H9 (cell line): ENCODE results near the gene ARHGEF10L. TPM values are rescaled to one million over a fixed set of nuclear protein-coding genes. Genes with fewer than 3 reads are reported as not detected.

Experiments used
- DNase-seq: peaks from one replicate; pipeline ENCODE4 v3.0.0-alpha.2; 2017
- H2AFZ ChIP-seq: one replicate; pipeline ENCODE4 v1.6.1; 2013; ENCODE audit warnings: mild to moderate bottlenecking, low read length, control low read depth, moderate library complexity
- H2AK5ac ChIP-seq: 2 replicates; pipeline ENCODE4 v1.6.1; 2013; ENCODE audit warnings: low read length, control low read depth, mixed read lengths; ENCODE audit not compliant: insufficient read length
- H2BK120ac ChIP-seq: one replicate; pipeline ENCODE4 v1.6.1; 2013; ENCODE audit warnings: low read depth, mild to moderate bottlenecking, low read length, control low read depth, inconsistent platforms; ENCODE audit not compliant: poor library complexity, severe bottlenecking
- H2BK12ac ChIP-seq: 2 replicates; pipeline ENCODE4 v1.6.1; 2013; ENCODE audit warnings: low read length, control low read depth, mixed read lengths, low read depth; ENCODE audit not compliant: insufficient read length
- H2BK15ac ChIP-seq: 2 replicates; pipeline ENCODE4 v1.6.1; 2013; ENCODE audit warnings: low read depth, low read length, control low read depth
- H2BK20ac ChIP-seq: one replicate; pipeline ENCODE4 v1.6.1; 2013; ENCODE audit warnings: low read depth, mild to moderate bottlenecking, low read length, control low read depth, inconsistent platforms; ENCODE audit not compliant: poor library complexity, severe bottlenecking
- H2BK5ac ChIP-seq: 2 replicates; pipeline ENCODE4 v1.6.1; 2013; ENCODE audit warnings: low read length, control low read depth, mixed read lengths; ENCODE audit not compliant: insufficient read length
- H3K14ac ChIP-seq: 2 replicates; pipeline ENCODE4 v1.6.1; 2013; ENCODE audit warnings: low read length, control low read depth; ENCODE audit not compliant: insufficient read depth
- H3K18ac ChIP-seq: 2 replicates; pipeline ENCODE4 v1.6.1; 2013; ENCODE audit warnings: low read depth, mild to moderate bottlenecking, mixed read lengths, low read length, control low read depth; ENCODE audit not compliant: insufficient read length
- H3K23ac ChIP-seq: 2 replicates; pipeline ENCODE4 v1.6.1; 2013; ENCODE audit warnings: low read length, control low read depth, mixed read lengths, low read depth; ENCODE audit not compliant: insufficient read length
- H3K23me2 ChIP-seq: 2 replicates; pipeline ENCODE4 v1.6.1; 2013; ENCODE audit warnings: low read depth, mild to moderate bottlenecking, mixed read lengths, low read length, control low read depth; ENCODE audit not compliant: insufficient read length, poor library complexity, severe bottlenecking
- H3K27ac ChIP-seq: 2 replicates; pipeline ENCODE4 v1.5.1; 2013; ENCODE audit warnings: low read length, control low read depth, mixed read lengths, low read depth; ENCODE audit not compliant: insufficient read length
- H3K27me3 ChIP-seq: 2 replicates; pipeline ENCODE4 v1.6.1; 2013; ENCODE audit warnings: low read length, control low read depth, inconsistent platforms; ENCODE audit not compliant: insufficient read depth
- H3K4ac ChIP-seq: 2 replicates; pipeline ENCODE4 v1.6.1; 2013; ENCODE audit warnings: low read depth, mild to moderate bottlenecking, control low read depth, inconsistent platforms, low read length, moderate library complexity
- H3K4me1 ChIP-seq: 2 replicates; pipeline ENCODE4 v1.6.1; 2013; ENCODE audit warnings: low read length, control low read depth, inconsistent platforms; ENCODE audit not compliant: insufficient read depth
- H3K4me2 ChIP-seq: 2 replicates; pipeline ENCODE4 v1.6.1; 2013; ENCODE audit warnings: low read length, control low read depth, mixed read lengths; ENCODE audit not compliant: insufficient read length, insufficient read depth
- H3K56ac ChIP-seq: 2 replicates; pipeline ENCODE4 v1.6.1; 2013; ENCODE audit warnings: low read depth, mild to moderate bottlenecking, mixed read lengths, low read length, control low read depth; ENCODE audit not compliant: insufficient read length
- H3K79me1 ChIP-seq: 2 replicates; pipeline ENCODE4 v1.6.1; 2013; ENCODE audit warnings: low read depth, mild to moderate bottlenecking, moderate library complexity, low read length, control low read depth, inconsistent platforms; ENCODE audit not compliant: insufficient read depth, poor library complexity, severe bottlenecking
- H3K79me2 ChIP-seq: 2 replicates; pipeline ENCODE4 v1.6.1; 2013; ENCODE audit warnings: low read length, control low read depth, inconsistent platforms; ENCODE audit not compliant: insufficient read depth
- H3K9ac ChIP-seq: 2 replicates; pipeline ENCODE4 v1.6.1; 2013; ENCODE audit warnings: low read length, control low read depth, mixed read lengths; ENCODE audit not compliant: insufficient read length; ENCODE audit errors: extremely low read depth
- H3K9me3 ChIP-seq: one replicate; pipeline ENCODE4 v1.6.1; 2013; ENCODE audit warnings: low read depth, low read length, inconsistent platforms; ENCODE audit not compliant: control insufficient read depth
- H3T11ph ChIP-seq: one replicate; pipeline ENCODE4 v1.6.1; 2013; ENCODE audit warnings: mild to moderate bottlenecking, low read length, control low read depth, inconsistent platforms
- H4K20me1 ChIP-seq: one replicate; pipeline ENCODE4 v1.6.1; 2013; ENCODE audit not compliant: control insufficient read depth, insufficient read length, insufficient read depth
- H4K5ac ChIP-seq: 2 replicates; pipeline ENCODE4 v1.6.1; 2013; ENCODE audit warnings: low read depth, mild to moderate bottlenecking, mixed read lengths, low read length, control low read depth; ENCODE audit not compliant: insufficient read length
- H4K8ac ChIP-seq: replicated peaks from 2 replicates; pipeline ENCODE4 v1.6.1; 2013; ENCODE audit warnings: low read length, control low read depth, mixed read lengths, low read depth; ENCODE audit not compliant: insufficient read length
- H4K91ac ChIP-seq: 2 replicates; pipeline ENCODE4 v1.6.1; 2013; ENCODE audit warnings: low read depth, mild to moderate bottlenecking, moderate library complexity, mixed read lengths, low read length, control low read depth; ENCODE audit not compliant: insufficient read length
- H3K27ac Mint-ChIP-seq, 3 experiments: 2 replicates in 2 of 3; 3 replicates in 1 of 3; pipeline ENCODE4 v1.8.0; 2020 to 2021; ENCODE audit warnings: mixed read lengths in 3 of 3, mild to moderate bottlenecking in 1 of 3, moderate library complexity in 1 of 3
- H3K27me3 Mint-ChIP-seq: 2 replicates; pipeline ENCODE4 v1.8.0; 2021; ENCODE audit warnings: low read depth, mild to moderate bottlenecking, moderate library complexity, mixed read lengths
- H3K36me3 Mint-ChIP-seq, 3 experiments: 2 replicates in 2 of 3; 3 replicates in 1 of 3; pipeline ENCODE4 v1.8.0; 2020 to 2021; ENCODE audit warnings: low read depth in 3 of 3, mixed read lengths in 3 of 3; ENCODE audit not compliant: insufficient read depth in 1 of 3
- H3K4me1 Mint-ChIP-seq, 2 experiments: 2 replicates each; pipeline ENCODE4 v1.8.0; 2020; ENCODE audit warnings: mixed read lengths in 2 of 2
- H3K4me3 Mint-ChIP-seq, 2 experiments: 2 replicates in 1 of 2; 3 replicates in 1 of 2; pipeline ENCODE4 v1.8.0; 2020 to 2021; ENCODE audit warnings: mild to moderate bottlenecking in 2 of 2, mixed read lengths in 2 of 2, moderate library complexity in 1 of 2
- H3K9me3 Mint-ChIP-seq, 2 experiments: 2 replicates in 1 of 2; 3 replicates in 1 of 2; pipeline ENCODE4 v1.8.0; 2020; ENCODE audit warnings: mild to moderate bottlenecking in 2 of 2, mixed read lengths in 2 of 2, moderate library complexity in 1 of 2
- WGBS: extraction: QIAGEN DNeasy Blood & Tissue Kit; methylation state at CpG from one replicate; pipeline ENCODE4 v1.1.7; 2013; ENCODE audit warnings: missing lambda C conversion rate, low lambda C conversion rate, mixed read lengths; ENCODE audit not compliant: insufficient read length; ENCODE audit errors: extremely low coverage; 5-methylcytosine and 5-hydroxymethylcytosine counted together
- total RNA-seq: library from RNA; stranded (reverse); gene quantifications from 2 replicates; pipeline ENCODE4 v1.2.1, GENCODE V29; 2021
- TF ChIP-seq, protein P1 (sequence below): fragments of 200-600 bp; sonication (generic); conservative IDR thresholded peaks from 3 replicates; pipeline ENCODE4 v1.8.0; 2021; ENCODE audit warnings: antibody characterized with exemption, mild to moderate bottlenecking

Gene ARHGEF10L
- total RNA-seq, 1 experiment from 2014 or later: 20.2 TPM

DNA sequence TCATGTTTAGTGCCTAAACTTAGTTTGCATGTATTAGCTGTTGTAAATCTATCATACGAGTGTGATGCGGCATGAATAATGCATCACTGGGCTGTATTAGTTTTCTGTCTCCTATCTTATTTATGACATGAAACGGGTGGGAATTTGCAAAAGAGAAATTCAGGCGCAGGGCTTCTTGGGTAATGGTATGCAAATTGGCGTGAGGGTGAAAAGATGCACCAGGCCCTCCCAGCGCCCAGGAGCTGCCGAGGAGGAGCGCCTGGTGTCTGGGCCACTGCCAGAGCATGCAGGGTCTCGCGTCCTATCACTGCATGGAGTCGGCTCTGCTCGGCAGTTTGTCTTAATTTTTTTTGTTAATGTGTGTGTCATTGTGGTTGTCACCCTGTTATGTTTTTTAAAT, 132.7 kb downstream of the ARHGEF10L start:
- H2BK12ac ChIP-seq: no peak overlapping the region
- H2BK120ac ChIP-seq: no peak overlapping the region
- H3K27ac Mint-ChIP-seq: peak overlapping the region in 1 of 3 experiments; percentile 59; a peak in 1 of 7 replicates
- DNase-seq: no peak
- no peak overlapping the region for H3K4ac ChIP-seq
- H3T11ph ChIP-seq: no peak overlapping the region
- H3K56ac ChIP-seq: no peak overlapping the region
- H2AFZ ChIP-seq: no peak overlapping the region
- TF ChIP-seq, protein P1, sequence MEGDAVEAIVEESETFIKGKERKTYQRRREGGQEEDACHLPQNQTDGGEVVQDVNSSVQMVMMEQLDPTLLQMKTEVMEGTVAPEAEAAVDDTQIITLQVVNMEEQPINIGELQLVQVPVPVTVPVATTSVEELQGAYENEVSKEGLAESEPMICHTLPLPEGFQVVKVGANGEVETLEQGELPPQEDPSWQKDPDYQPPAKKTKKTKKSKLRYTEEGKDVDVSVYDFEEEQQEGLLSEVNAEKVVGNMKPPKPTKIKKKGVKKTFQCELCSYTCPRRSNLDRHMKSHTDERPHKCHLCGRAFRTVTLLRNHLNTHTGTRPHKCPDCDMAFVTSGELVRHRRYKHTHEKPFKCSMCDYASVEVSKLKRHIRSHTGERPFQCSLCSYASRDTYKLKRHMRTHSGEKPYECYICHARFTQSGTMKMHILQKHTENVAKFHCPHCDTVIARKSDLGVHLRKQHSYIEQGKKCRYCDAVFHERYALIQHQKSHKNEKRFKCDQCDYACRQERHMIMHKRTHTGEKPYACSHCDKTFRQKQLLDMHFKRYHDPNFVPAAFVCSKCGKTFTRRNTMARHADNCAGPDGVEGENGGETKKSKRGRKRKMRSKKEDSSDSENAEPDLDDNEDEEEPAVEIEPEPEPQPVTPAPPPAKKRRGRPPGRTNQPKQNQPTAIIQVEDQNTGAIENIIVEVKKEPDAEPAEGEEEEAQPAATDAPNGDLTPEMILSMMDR: no peak
- H3K23me2 ChIP-seq: no peaks in the 10 kb centered on the region
- H2BK5ac ChIP-seq: no peak overlapping the region
- H4K8ac ChIP-seq: no peak overlapping the region
- H3K4me1 ChIP-seq: no peaks in the 10 kb centered on the region
- no peak overlapping the region for H2AK5ac ChIP-seq
- peaks cover 18 to 27% of the 10 kb centered on the region in 2 experiments for H3K4me1 Mint-ChIP-seq
- H3K27ac ChIP-seq: no peak overlapping the region
- no peaks in the 10 kb centered on the region for H4K20me1 ChIP-seq
- no peaks in the 10 kb centered on the region for H3K79me2 ChIP-seq
- H4K5ac ChIP-seq: no peak overlapping the region
- H3K36me3 Mint-ChIP-seq: peaks cover 3 to 19% (median 12%) of the 10 kb centered on the region in 3 experiments
- no peaks in the 10 kb centered on the region for H3K9me3 ChIP-seq
- no peak overlapping the region for H3K14ac ChIP-seq
- H3K4me3 Mint-ChIP-seq: no peak overlapping the region
- H3K9me3 Mint-ChIP-seq: no peaks in the 10 kb centered on the region
- H3K18ac ChIP-seq: no peak overlapping the region
- no peak overlapping the region for H3K9ac ChIP-seq
- no peak overlapping the region for H2BK20ac ChIP-seq
- H3K27me3 ChIP-seq: no peaks in the 10 kb centered on the region
- no peak overlapping the region for H3K23ac ChIP-seq
- no peaks in the 10 kb centered on the region for H3K27me3 Mint-ChIP-seq
- no CpG with 5 or more reads among the region's 12 CpGs for WGBS
- no peak overlapping the region for H3K4me2 ChIP-seq
- H3K79me1 ChIP-seq: no peaks in the 10 kb centered on the region
- H2BK15ac ChIP-seq: no peak overlapping the region
- H4K91ac ChIP-seq: no peak overlapping the region
